Pancreas (tissue), 10 donors: ENCODE data around the gene GSAP. TPM values are rescaled to one million over a fixed set of nuclear protein-coding genes. Genes with fewer than 3 reads are reported as not detected.
A peak's percentile ranks its signal among the peaks of the same experiment; 100 is the strongest.

ENCODE experiments used
- ATAC-seq, 4 donors: fragments of 200-7000 bp; cut with Tn5 transposase; one replicate each; pipeline versions ENCODE4 v1.8.0 to v1.9.1; 2020; ENCODE audit warnings: mild to moderate bottlenecking in 4 of 4, moderate library complexity in 4 of 4
- DNase-seq, 6 donors: peaks; one replicate each; pipeline ENCODE4 v3.0.0-alpha.2; 2020
- FAIRE-seq: peaks from 2 replicates; lab custom pipeline; 2012; peaks lifted over from hg19 to GRCh38; lab: Jason Lieb, UNC
- H3K27ac ChIP-seq, 4 donors: fragments of 200-600 bp; sonication (generic); 1 replicate in 3 of 4; 2 replicates in 1 of 4; pipeline versions ENCODE4 v1.5.0 to v1.8.0; 2020
- H3K27me3 ChIP-seq, 4 donors: fragments of 200-600 bp; one replicate each; pipeline ENCODE4 v1.8.0; 2021
- H3K36me3 ChIP-seq, 3 donors: fragments of 200-600 bp; sonication (generic) in 1 of 3; one replicate each; pipeline versions ENCODE4 v1.5.0 to v1.8.0; 2020 to 2021
- H3K4me1 ChIP-seq, 3 donors: fragments of 200-600 bp; one replicate each; pipeline ENCODE4 v1.8.0; 2021
- H3K4me3 ChIP-seq, 4 donors: fragments of 200-600 bp; sonication (generic) in 2 of 4; one replicate each; pipeline versions ENCODE4 v1.5.0 to v1.8.0; 2020 to 2021
- H3K9me3 ChIP-seq, 4 donors: fragments of 200-600 bp; one replicate each; pipeline ENCODE4 v1.8.0; 2021
- CTCF ChIP-seq, 4 donors: fragments of 200-600 bp; sonication (generic) in 3 of 4; IDR thresholded peaks; one replicate each; pipeline versions ENCODE4 v1.5.0 to v1.8.0; 2021; ENCODE audit warnings: antibody characterized with exemption in 4 of 4
- WGBS, 2 donors: extraction: QIAGEN DNeasy Blood & Tissue Kit; methylation state at CpG; one replicate each; pipeline ENCODE4 v1.1.7; 2013; 5-methylcytosine and 5-hydroxymethylcytosine counted together
- intact Hi-C, 3 donors: fragments of 100-400 bp; cut with DNase I; formaldehyde crosslinking; loops; one replicate each; pipeline versions ENCODE4 v1.11.1 to v1.14.2; 2022
- polyA plus RNA-seq, 2 donors: library from polyadenylated mRNA; stranded (reverse); fragments of 200-250 nt; gene quantifications; one replicate each; pipeline ENCODE4 v1.2.3, GENCODE V29; 2013
- total RNA-seq, 6 donors: library from RNA; stranded (reverse); fragmentation: NEBNext Ultra II Directional in 4 of 6; extraction: Animal tissue kit (Norgen Biotek cat#: 25700) in 4 of 6; gene quantifications; one replicate each; pipeline versions ENCODE4 v1.2.1 to v1.2.4, GENCODE V29; 2021 to 2023
- donor health status: healthy with polysubstance abuse.
- donor health status: DM: no; HTN: no; CAD: no; lungs with moderate emphysema.
- donor health status: DM: no; HTN: no; CAD: no.
- donor health status: control.
- donor health status: control.
- donor health status: Bipolar disorder and iron deficiency.
- donor health status: DM: yes; HTN: yes; CAD: no.
- donor health status: DM: no; HTN: no; CAD: no.
- donor health status: DM: no; HTN: no; CAD: no.
- donor health status: DM: yes; HTN: yes; CAD: no.

GSAP gene
- total and polyA plus RNA-seq, 8 donors, result 5.3 to 22.7 (median 8.7) TPM

GRCh38 chr7:77407906-77408305 is 8.2 kb downstream of the GSAP start:
- peaks cover 0 to 35% (median 26%) of the 10 kb centered on the region in 3 donors for H3K4me1 ChIP-seq

DNA sequence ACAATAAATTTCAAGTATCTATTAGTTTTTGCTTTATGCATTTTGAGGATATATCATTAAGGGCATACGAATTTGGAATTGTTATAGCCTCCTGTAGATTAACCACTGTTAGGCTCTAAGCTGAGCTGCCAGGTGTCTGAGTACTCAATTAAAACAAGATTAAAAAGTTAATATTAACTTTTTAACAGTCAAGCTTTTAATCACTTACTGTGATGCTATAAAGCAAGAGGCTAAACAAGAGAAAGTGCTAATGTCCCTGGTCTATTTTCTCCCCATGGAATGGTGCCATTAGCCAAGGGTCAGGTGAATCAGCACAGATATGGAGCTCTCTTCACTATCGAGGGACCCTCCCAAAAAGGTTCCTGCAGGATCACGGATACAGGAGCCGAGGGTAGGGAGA is 9.7 kb downstream of the GSAP start:
- Histone ChIP-seq H3K4me1 (peaks cover 0 to 35% (median 26%) of the 10 kb centered on the region in 3 donors), H3K27me3 (no peaks in the 10 kb centered on the region), H3K27ac (no peak overlapping the region), H3K9me3 (no peaks in the 10 kb centered on the region), H3K4me3 (no peak overlapping the region), H3K36me3 (no peaks in the 10 kb centered on the region)
- DNase-seq (no peak), ATAC-seq (peak in 1 of 4 donors; percentile 9), FAIRE-seq (no peak)
- WGBS, 2 donors, result 25 to 30% methylated on average over 4 of the region's 4 CpGs
- no peak for TF ChIP-seq CTCF (IDR thresholded peaks at IDR 0.05)
- intact Hi-C loops, result no loop called here

More at GRCh38 chr7:77407906-77408305, 8.2 kb downstream of the GSAP start:
- H3K4me3 ChIP-seq, result no peak overlapping the region
- H3K27ac ChIP-seq, result no peak overlapping the region
- no peak for TF ChIP-seq CTCF (IDR thresholded peaks at IDR 0.05)
- H3K9me3 ChIP-seq, result no peaks in the 10 kb centered on the region
- intact Hi-C loops, result no loop called here
- no peak for DNase-seq
- H3K36me3 ChIP-seq, result no peaks in the 10 kb centered on the region
- ATAC-seq, result no peak
- no peak for FAIRE-seq
- H3K27me3 ChIP-seq, result no peaks in the 10 kb centered on the region

- no peak for TF ChIP-seq CTCF (IDR thresholded peaks at IDR 0.05)
- H3K27me3 ChIP-seq, result no peaks in the 10 kb centered on the region
- FAIRE-seq, result no peak
- H3K4me3 ChIP-seq, result no peak overlapping the region
- no peaks in the 10 kb centered on the region for H3K9me3 ChIP-seq
- DNase-seq, result no peak
- intact Hi-C loops, result no loop called here
- H3K36me3 ChIP-seq, result no peaks in the 10 kb centered on the region
- peaks cover 0 to 24% (median 16%) of the 10 kb centered on the region in 3 donors for H3K4me1 ChIP-seq
- no peak for ATAC-seq
- no peak overlapping the region for H3K27ac ChIP-seq
- 95 to 96% methylated on average over 2 of the region's 2 CpGs for WGBS, 2 donors
These were observed 11.5 kb downstream of the GSAP start for GRCh38 chr7:77404641-77405040.

DNA sequence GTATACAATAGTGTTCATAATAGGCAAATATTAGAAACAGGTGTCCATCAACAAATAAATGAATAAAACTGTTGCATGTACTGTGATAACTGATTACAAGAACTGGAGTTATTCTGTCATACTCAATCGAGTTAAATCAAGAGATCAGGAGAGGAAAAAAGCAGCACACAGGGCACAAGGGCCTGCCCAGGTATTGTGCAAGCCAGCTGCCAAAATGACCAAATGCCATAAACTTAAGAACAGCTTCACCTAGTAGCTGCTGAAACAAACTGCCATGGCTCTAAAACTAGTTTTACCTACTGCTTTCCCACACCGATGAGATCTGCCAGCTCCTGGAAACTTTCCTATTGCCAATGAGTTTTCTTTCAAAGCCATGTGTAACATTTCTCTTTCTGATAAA is 12.2 kb downstream of the GSAP start:
- WGBS, 2 donors, result 11 to 12% methylated on average over 2 of the region's 2 CpGs
- DNase-seq (peak in 1 of 6 donors; percentile 22), ATAC-seq (peak; percentile 40 to 72 (median 64)), FAIRE-seq (no peak)
- H3K9me3 ChIP-seq, result no peaks in the 10 kb centered on the region
- H3K27ac ChIP-seq, result peak overlapping the region in 1 of 4 donors; percentile 14
- H3K27me3 ChIP-seq, result no peaks in the 10 kb centered on the region
- no peak for TF ChIP-seq CTCF (IDR thresholded peaks at IDR 0.05)
- H3K36me3 ChIP-seq, result no peaks in the 10 kb centered on the region
- H3K4me1 ChIP-seq, result peaks cover 0 to 17% (median 13%) of the 10 kb centered on the region in 3 donors
- intact Hi-C loops, result no loop called here
- no peak overlapping the region for H3K4me3 ChIP-seq

DNA sequence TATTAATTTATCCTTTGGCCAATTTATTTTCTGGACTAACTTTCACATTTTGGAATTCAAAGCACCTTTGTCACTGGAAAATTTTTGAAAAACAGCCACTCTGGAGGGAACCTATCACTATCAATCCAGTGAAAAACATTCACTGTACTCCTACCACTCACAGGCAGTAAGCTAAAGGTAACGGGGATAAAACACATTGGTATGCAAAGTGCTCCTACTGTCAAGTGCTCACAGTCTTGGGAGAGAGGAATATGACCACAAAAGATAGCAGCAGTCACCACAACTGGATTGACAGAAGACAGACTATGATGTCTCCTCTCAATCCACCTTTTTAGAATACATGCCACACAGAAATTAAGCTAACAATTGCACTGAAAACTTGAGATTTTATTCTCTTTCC is 13.3 kb downstream of the GSAP start:
- no peaks in the 10 kb centered on the region for H3K36me3 ChIP-seq
- H3K9me3 ChIP-seq, result no peaks in the 10 kb centered on the region
- ATAC-seq (no peak), FAIRE-seq (no peak), DNase-seq (no peak)
- peaks cover 0 to 17% (median 13%) of the 10 kb centered on the region in 3 donors for H3K4me1 ChIP-seq
- H3K27me3 ChIP-seq, result no peaks in the 10 kb centered on the region
- intact Hi-C loops, result no loop called here
- no peak overlapping the region for H3K27ac ChIP-seq
- TF ChIP-seq CTCF (IDR thresholded peaks at IDR 0.05), result no peak
- H3K4me3 ChIP-seq, result no peak overlapping the region
- 87 to 92% methylated on average over 1 of the region's 1 CpG for WGBS, 2 donors
